Measurements from ENCODE around the gene PSENEN.

The PSENEN gene

DNA sequence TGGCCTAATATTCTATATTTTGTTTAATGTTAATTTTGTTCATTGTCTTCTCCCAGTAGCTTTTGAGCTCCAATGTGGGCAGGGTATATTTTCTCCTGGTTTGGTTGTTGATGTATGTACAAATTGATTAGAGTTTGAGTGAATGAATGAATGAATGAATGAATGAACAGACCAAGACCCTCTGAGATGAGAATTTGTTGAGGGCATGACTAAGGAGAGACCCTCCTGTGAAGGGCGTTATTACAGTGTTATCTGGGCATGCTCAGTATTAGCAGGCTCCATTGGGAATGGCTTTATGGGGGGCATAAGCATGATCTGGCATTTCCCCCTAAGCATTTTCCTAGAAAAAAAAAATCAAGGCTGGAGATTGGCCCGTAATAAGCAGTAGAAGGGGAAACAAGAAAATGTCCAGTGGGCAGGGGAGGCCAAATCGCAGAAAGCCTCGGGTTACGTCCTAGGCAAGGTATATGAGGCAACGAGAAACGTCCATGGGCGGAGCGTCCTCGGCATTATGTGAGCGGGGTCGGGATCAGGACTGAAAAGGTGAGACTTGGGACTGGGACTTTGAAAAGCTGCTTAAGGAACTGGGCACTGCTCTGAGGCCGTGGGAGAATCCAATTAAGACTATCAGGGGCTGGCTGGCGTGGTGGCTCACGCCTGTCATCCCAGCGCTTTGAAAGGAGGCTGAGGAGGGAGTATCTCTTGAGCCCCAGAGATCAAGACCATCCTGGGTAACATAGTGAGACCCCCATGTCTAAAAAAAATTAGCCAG is 29.0 kb downstream of the PSENEN start:
- no peak for DNase-seq

DNA sequence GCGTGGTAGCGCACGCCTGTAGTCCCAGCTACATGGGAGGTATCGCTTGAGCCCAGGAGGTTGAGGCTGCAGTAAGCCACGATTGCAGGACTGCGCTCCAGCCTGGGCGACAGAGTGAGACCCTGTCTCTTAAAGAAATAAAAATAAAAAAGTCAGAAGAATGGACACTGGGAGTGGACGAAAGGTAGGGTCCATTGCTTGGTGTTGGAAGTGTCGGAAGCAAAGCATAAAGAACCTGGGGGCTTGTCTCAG is 29.5 kb downstream of the PSENEN start:
- no peak for DNase-seq

DNA sequence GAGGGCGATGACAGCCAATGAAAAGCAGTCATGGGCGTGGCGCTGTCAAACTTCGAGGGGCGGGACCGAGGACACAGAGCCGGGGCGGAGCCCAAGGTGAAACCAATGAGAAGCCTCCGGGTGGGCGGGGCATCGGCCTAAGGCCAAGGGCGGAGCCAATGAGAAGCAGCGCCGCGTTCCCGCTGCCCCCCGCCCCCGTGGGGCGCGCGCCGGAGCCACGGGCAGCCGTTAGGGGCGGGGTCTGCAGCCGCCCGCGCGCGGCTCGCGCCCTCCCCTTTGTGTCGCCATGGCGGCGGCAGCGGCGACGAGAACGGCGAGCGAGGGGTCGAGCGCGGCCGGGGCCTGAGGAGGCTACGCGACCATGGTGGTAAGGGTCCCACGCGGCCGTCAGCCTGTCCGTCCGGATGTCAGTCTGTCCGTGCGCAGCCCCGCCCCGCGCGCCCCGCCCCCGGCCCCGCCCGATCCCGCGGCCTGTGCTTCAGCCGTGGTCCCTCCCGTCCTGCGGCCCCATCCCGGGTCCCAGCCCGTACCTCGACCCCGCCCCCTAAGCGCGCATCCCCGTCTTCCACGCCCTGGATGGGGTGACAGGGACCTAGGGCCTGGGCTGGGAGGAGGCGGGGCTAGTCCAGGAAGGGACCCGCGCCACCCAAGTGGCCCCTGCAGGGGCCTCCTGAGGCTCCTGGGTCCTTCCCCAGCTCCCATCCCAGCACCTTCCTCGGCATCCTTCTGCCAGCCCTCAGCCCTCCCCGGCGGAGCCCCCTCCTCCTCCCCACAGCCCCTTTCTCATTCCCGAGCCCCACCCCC is 30.0 kb downstream of the PSENEN start, which contains the start of gene ARHGAP33:
Gene ARHGAP33 (plus strand): TSS at position 267 of the 804 bp plus-strand sequence. CDS start 95 bp downstream, at position 362.
- peak; percentile 98 to 99 for DNase-seq

DNA sequence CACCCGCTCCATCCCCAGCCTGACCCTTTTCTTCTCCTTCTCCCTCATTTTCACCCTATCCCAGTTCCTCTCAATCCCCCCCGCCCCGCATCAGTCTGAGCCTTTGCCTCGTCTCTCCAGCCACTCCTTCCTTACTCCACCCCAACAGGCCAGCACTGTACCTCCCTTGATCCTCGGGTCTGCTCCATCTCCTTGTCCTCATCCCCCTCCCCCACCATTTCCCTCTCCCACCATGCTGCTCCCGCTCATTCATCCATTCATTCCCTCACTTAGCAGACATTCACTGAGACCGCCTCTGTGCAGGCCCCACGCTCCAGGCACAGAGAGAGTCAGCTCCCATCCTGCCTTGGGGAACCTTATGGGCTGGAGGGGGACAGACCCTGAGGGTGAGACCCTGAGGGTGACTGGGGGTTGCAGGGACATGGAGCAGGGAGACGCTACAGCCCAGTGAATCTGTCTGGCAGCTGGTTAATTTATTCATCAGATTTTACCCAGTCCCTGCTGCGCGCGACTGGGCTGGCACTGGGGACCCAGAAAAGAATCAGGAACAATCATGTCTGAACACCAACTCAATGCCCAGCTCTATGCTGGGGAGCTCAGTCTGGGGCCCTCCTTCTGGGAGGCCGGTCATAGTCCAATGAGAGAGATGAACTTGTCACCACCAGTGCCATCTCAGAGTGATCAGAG is 30.8 kb downstream of the PSENEN start:
- peak in 1 of 2 experiments; percentile 10 for DNase-seq

GRCh38 chr19:35777086-35777841 is 31.8 kb downstream of the PSENEN start:
- no peak for DNase-seq

DNA sequence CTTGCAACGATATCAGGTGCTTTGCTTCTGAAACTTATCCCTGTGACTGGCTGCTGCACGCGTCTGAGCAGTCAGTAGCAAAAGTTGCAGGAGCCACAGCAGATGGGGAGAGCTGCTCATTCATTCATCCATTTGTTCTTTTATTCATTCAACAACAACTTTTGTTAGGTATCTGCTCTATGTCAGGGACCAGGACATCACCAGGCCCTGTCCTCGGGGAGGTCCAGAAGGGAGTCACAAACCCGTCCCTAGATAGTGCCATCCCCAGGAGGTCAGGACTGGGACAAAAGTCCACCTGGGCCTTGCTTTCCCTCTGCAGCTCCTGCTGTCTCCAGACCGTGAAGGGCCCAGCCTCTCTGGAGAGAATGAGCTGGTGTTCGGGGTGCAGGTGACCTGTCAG is 32.5 kb downstream of the PSENEN start:
- no peak for DNase-seq

GRCh38 chr19:35779033-35779432 is 33.6 kb downstream of the PSENEN start:
- DNase-seq = no peak

DNA sequence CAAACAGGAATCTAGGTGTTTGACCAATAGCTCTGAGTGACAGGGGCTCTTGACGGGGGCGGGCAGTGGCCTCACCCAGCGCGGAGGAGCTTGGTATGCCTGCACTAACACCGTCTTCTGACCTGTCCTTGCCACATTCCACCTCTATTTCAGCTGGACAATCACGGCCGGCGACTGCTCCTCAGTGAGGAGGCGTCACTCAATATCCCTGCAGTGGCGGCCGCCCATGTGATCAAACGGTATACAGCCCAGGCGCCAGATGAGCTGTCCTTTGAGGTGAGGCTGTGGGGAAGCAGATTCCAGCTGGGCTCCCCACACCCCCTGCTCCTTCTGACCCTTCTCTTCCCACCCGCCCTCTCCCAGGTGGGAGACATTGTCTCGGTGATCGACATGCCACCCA is 34.6 kb downstream of the PSENEN start:
- DNase-seq = no peak

DNA sequence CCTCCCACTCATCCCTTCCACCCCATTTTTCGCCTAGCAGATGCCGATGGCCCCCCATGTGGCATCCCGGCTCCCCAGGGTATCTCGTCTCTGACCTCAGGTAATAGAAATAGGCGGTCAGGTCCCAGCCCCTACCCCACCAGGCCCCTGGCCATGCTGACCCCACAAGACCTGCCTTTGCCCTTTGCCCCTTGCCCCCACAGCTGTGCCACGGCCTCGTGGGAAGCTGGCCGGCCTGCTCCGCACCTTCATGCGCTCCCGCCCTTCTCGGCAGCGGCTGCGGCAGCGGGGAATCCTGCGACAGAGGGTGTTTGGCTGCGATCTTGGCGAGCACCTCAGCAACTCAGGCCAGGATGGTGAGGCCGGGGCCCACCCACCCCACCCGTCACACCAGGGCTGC is 35.3 kb downstream of the PSENEN start:
- no peak for DNase-seq

- no peak for DNase-seq
These were observed 36.2 kb downstream of the PSENEN start for GRCh38 chr19:35781650-35782049.

DNA sequence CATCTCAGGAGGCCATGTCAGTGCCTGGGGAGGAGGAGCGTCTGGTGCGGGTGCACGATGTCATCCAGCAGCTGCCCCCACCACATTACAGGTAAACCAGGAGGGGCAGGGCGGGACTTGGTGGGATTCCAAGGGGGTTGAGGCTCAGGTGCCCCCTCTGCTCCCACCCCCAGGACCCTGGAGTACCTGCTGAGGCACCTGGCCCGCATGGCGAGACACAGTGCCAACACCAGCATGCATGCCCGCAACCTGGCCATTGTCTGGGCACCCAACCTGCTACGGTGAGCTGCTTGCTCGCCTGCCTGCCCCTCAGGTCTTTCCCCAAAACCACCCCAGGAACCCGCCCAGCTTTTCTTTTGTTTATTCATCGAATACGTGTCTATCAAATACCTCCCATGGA is 37.1 kb downstream of the PSENEN start:
- no peak for DNase-seq

- DNase-seq = no peak
These were observed 38.3 kb downstream of the PSENEN start for GRCh38 chr19:35783469-35784434.

- DNase-seq = no peak
These were observed 39.3 kb downstream of the PSENEN start for GRCh38 chr19:35784503-35785338.

DNA sequence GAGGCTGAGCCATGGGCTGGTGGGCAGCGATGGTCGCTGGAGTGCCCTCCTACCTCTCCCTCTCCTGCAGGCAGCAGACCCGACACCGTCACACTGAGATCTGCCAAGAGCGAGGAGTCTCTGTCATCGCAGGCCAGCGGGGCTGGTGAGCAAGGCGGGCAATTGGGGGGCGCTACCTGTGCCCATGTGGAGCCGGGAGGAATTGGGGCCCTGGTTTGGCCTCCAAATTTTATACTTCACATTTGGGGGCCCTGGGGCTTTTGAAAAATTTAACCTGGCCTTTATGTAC is 39.8 kb downstream of the PSENEN start:
- DNase-seq = no peak

GRCh38 chr19:35786299-35787160 is 41.1 kb downstream of the PSENEN start:
- DNase-seq = no peak

- no peak for DNase-seq
These were observed 41.9 kb downstream of the PSENEN start for GRCh38 chr19:35787227-35787799.

- DNase-seq = no peak
These were observed 42.9 kb downstream of the PSENEN start for GRCh38 chr19:35788205-35788960.

GRCh38 chr19:35789195-35789977 is 43.9 kb downstream of the PSENEN start:
- DNase-seq = no peak

Data from NCI-H187 (cell line).